GM04504 (cell line): ENCODE results near the gene DOCK6.
"Not testable (repeated sequence)": the region's sequence is repeated elsewhere in the genome, so short reads cannot be mapped to it uniquely, and the experiment has no call there.

Source experiments
- DNase-seq: peaks from one replicate; pipeline ENCODE4 v3.0.0-alpha.2; 2012; ENCODE audit warnings: low read depth

Gene DOCK6

GRCh38 chr19:11196406-11197287 is 65.7 kb downstream of the DOCK6 start:
- DNase-seq, result no peak

GRCh38 chr19:11195681-11196080 is 66.6 kb downstream of the DOCK6 start:
- DNase-seq, result no peak

- no peak for DNase-seq
These were observed 67.4 kb downstream of the DOCK6 start for GRCh38 chr19:11194656-11195558.

GRCh38 chr19:11194173-11194572 is 68.2 kb downstream of the DOCK6 start:
- no peak for DNase-seq

GRCh38 chr19:11192957-11193939 is 69.1 kb downstream of the DOCK6 start:
- no peak for DNase-seq

DNA sequence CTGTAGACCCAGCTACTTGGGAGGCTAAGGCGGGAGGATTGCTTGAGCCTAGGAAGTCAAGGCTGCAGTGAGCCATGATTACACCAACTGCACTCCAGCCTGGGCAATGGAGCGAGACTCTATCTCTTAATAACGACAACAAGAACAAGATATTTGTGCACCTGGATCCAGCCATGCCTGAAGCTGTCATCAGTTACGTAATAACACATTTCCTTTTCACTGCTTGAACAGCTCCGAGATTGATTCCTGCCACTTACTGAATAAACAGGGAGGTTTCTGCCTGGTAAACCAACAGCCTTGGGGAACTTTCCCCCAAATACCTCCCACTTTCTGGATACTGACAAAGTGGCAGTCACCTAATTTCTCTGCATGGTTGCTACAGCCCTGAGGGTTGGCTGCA is 70.4 kb downstream of the DOCK6 start:
- no peak for DNase-seq

- peak; percentile 59 for DNase-seq
These were observed 71.0 kb downstream of the DOCK6 start for GRCh38 chr19:11191273-11191755.

DNA sequence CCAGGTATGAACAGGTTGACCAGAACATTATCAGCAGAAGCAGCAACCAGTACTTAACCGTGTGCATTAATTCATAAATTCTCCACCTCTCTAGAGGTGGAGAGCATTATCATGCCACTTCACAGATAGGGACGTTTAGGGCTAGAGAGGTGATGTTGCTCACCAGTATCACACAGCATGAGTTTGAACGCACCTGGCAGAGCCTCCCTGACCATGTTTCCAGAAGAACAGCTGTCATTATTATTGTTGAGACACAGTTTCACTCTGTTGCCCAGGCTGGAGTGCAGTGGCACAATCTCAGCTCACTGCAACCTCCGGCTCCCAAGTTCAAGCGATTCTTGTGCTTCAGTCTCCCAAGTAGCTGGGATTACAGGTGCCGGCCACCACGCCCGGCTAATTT is 71.8 kb downstream of the DOCK6 start:
- no peak for DNase-seq

DNA sequence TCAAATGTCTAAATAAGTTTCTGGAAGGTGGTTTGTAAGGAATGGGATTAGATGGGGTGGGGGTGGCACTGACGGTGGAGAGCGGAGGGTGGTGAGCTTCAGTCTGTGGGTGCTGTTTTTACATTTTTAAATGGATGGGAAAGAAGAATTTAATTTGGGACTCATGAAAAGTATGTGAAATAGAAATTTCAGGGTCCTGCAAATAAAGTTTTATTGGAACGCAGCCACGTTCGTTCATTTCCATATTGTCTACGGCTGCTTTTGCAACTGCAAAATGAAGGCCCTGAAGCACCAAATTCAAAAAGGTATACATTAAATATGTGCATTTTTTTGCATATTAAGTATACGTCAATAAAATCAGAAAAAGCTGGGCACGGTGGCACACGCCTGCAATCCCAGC is 74.9 kb downstream of the DOCK6 start:
- DNase-seq, result no peak

DNA sequence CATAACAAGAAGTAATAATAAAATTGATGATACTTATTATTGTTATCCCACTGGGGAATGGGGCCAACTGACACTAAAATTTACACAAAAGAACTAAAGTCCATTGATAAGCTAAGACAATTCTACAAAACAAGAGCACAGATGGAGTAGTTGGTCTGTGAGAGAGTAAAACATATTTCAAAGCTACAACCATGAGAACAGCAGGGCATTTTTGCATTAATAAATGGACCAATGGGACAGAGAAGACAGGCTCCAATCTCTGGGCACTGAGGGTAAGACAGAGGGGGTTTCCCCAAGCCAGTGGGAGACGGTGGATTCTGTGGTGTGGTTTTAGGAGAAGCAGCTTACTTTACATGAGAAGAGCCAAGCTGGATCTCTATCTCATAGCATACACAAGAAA is 79.3 kb downstream of the DOCK6 start:
- DNase-seq, result no peak

DNA sequence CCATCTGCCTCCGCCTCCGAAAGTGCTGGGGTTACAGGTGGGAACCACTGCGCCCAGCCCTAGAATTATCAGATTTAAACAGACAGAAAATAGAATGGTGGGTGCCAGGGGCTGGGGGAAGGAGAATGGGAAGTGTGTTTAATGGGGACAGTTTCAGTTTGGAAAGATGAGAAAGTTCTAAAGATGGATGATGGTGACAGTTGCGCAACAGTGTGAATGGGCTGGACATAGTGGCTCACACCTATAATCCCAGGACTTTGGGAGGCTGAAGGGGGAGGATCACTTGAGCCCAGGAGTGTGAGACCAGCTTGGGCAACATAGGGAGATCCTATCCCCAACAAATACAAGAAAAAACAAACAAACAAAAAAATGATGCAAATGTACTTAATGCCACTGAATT is 80.8 kb downstream of the DOCK6 start:
- no peak for DNase-seq

DNA sequence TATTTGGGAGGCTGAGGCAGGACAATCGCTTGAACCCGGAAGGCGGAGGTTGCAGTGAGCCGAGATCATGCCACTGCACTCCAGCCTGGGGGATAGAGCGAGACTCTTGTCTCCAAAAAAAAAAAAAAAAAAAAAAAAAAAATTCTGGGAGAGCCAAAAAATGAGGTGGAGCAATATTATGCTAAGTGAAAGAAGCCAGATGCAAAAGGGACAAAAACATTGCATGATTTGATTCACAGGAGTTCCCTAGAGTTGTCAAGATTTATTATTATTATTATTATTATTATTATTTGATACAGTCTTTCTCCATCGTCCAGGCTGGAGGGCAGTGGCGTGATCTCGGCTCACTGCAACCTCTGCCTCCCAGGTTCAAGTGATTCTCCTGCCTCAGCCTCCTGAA is 81.3 kb downstream of the DOCK6 start:
- DNase-seq, result not testable (repeated sequence)

- DNase-seq, result no peak
These were observed 82.0 kb downstream of the DOCK6 start for GRCh38 chr19:11180346-11180745.

DNA sequence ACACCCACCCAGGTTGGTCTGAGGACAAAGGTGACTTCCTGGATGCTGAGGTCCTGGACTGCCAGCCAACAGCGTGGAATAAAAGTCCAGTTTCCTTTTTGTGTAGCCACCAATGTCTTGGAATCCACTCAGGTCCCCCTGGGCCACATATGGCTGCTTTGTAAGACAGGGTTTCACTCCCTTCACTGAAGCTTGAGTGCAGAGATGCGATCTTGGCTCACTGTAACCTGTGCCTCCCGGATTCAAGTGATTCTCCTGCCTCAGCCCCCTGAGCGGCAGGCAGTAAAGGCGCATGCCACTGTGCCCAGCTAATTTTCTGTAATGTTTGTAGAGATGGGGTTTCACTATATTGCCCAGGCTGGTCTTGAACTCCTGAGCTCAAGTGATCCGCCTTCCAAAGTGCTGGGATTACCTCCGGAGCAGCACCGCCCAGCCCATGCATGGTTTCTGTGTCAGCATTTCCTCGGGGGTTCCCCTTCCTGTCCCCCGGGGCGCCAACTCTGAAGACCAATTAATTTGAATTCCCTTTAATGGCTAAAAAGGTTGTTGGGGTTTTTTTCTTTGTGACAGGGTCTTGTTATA is 82.5 kb downstream of the DOCK6 start:
- DNase-seq, result no peak

- DNase-seq, result not testable (repeated sequence)
These were observed 83.2 kb downstream of the DOCK6 start for GRCh38 chr19:11179145-11179465.

DNA sequence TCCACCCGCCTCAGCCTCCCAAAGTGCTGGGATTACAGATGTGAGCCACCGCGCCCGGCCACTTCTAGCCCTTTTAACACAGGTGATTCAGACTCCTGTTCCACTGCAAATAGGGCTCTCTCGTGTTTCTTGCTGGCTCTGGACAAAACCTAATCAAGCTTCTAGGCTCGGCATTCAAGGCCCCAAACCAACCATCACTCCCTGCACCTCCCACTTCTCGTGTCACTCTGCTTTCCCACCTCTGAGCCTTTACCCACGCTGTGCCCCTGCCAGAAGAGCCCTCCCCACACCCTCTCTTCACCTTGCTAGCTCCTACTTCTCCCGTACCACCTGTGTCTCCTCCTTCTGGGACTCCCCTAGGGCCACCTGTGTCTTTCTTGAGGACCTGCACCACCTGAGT is 84.7 kb downstream of the DOCK6 start:
- DNase-seq, result no peak

DNA sequence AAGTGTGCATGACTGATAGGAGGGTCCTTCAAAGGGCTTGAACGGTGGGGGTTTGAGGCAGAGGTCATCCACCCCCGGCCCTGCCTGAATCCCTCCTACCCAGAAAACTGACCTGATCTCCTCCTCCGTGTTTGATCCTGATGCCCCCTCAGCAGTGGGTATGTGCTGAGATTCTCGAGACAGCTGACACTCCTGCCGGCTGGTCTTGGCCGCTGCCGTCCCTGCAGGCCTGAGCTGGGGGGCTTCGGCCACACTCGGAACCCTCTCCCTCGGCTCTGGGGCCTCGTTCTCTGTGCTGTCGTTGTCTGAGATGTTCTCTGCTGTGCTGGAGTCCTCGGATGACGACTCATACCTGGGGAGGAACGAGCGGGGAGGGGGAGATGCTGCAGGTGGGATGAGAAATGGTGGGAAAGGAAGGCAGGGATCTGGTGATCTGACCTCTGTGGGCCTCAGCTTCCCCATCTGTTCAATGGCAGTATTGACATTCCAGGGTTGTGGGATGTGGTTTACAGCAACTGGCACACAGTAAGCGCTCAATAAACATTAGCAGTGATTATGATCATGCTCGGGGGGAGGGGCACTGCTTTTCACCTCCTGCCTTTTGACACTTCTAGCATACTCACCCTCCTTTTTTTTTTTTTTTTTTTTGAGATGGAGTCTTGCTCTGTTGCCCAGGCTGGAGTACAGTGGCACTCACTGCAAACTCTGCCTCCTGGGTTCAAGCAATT is 85.7 kb downstream of the DOCK6 start:
- no peak for DNase-seq

DNA sequence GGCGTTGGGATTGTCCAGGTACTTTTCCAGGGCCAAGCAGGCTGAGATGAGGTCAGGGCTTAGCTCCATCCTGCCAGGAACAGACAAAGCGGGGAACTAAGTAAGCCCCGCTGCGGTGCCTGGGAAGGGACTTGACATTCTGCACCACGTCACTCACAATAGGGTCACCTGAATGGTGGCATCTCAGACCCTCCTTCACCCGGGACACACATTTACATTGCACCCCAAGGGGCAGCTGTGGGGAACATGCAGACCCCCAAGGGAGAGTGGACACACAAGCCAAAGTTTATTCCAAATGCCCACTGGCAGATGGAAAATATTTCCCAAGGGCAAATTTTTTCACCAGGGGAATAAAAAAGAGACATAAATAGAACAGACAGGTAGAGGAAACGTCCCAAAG is 86.4 kb downstream of the DOCK6 start:
- DNase-seq, result no peak

DNA sequence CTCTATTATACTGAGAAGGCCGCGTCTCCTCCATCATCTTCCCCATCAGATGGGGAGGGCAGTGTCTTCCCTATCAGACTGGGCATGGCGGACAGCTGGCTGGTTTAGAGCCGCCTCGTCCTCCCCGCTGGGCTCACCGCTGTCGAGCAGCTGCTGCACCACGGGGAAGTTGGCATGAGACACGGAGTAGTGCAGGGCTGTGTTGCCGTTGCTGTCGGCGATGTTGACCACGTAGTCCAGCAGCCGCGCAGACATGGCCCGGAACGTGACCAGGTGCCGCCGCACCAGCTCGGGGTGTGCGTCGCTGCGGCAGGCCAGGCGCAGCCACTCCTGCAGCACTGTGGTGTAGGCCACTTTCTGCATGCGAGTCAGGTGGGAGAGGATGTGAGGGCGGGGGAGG is 88.0 kb downstream of the DOCK6 start:
- DNase-seq, result no peak

GRCh38 chr19:11173516-11174155 is 88.7 kb downstream of the DOCK6 start:
- DNase-seq, result no peak
